ENCODE measurements around the gene P2RX3.
A peak's percentile ranks its signal among the peaks of the same experiment; 100 is the strongest.

Gene P2RX3

GRCh38 chr11:57321388-57322255 lies 16.5 kb upstream of the P2RX3 start:
- in situ Hi-C loops (cut with HindIII; ENCODE audit: low sequenced_read_pairs), result no loop called here
- H3K4me3 ChIP-seq (ENCODE audit: low read depth, low read length), result peak overlapping the region; percentile 84
- DNase-seq (ENCODE audit: low read depth, low spot score), result no peak
- TF ChIP-seq, protein P1, sequence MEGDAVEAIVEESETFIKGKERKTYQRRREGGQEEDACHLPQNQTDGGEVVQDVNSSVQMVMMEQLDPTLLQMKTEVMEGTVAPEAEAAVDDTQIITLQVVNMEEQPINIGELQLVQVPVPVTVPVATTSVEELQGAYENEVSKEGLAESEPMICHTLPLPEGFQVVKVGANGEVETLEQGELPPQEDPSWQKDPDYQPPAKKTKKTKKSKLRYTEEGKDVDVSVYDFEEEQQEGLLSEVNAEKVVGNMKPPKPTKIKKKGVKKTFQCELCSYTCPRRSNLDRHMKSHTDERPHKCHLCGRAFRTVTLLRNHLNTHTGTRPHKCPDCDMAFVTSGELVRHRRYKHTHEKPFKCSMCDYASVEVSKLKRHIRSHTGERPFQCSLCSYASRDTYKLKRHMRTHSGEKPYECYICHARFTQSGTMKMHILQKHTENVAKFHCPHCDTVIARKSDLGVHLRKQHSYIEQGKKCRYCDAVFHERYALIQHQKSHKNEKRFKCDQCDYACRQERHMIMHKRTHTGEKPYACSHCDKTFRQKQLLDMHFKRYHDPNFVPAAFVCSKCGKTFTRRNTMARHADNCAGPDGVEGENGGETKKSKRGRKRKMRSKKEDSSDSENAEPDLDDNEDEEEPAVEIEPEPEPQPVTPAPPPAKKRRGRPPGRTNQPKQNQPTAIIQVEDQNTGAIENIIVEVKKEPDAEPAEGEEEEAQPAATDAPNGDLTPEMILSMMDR (IDR thresholded peaks at IDR 0.05; ENCODE audit: low read depth, low read length), result no peak

DNA sequence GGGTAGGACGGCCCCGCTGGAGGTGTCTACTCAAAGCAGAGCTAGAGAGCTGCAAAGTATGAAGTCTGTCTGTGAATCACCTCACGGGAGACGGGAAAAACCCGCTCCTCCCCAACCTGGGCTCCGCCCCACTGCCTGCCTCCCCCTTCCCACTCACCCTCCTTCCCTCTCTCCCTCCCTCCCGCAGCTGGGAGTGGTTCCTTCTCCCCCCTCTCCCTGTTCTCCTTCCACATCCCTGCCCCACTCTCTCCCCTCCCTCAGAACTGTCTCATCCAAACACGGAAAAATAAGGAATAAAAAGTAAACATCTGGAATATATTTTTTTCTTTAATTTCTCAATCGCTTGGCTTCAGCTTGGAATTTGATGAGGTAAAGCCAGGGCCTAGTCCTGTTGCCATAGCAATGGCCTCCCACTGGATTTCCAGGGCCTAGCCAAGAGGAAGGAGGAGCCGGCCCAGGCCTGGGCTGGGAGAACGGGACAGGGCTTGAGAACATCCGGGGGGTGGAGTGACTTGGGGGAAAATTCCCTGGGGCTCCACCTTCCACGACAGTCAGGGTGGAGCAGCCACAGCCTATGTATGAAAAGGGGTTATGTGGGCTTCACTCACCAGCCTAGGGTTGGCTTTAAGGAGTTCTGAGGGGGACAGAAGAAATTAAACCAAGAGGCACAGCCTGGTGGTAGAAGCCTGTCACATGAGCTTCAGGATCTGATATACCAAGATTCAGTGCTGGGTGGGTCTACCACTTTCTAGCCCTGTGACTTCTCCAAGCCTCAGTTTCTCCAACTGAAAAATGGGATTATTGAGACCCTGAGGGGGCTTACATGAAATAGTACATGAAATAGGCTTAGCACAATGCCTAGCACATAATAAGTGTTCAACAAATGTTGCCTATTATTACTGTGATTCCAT lies 15.6 kb upstream of the P2RX3 start:
- H3K4me3 ChIP-seq (ENCODE audit: low read depth, low read length), result peak overlapping the region; percentile 84
- in situ Hi-C loops (cut with HindIII; ENCODE audit: low sequenced_read_pairs), result no loop called here
- peak; percentile 97 for DNase-seq (ENCODE audit: low read depth, low spot score)
- TF ChIP-seq, protein P1 (IDR thresholded peaks at IDR 0.05; ENCODE audit: low read depth, low read length), result peak; percentile 11

DNA sequence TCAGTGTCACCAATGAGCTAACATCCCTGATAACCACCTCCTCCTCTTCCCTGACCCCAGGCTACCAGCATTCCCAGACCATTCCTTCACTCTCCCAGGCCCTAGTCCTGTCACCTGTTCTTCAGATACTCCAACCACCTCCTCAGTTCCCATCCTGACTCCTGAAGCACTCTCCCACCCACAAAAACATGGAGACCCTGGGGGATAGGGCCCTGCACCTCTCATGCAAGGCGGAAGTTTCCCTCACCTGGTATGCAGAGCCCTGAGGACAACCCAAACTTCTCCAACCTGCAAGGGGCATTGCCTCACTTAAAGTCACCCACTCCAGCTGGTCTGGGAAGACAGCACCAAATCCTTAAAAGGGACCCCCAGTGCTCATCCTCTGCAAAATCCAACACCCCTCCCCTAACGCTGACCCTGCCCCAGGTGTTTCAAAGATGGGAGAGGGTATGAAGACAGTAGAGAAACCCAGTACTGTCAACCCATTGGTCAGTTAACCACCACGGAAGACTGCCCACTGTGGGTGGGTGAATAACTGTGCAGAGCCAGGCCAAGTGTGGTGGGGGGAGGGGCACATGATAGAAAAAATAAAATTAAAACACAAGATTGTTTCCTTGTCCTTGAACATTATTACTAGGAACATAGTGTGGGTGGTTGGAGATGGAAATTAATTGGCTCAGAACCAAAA lies 14.8 kb upstream of the P2RX3 start:
- TF ChIP-seq, protein P1 (IDR thresholded peaks at IDR 0.05; ENCODE audit: low read depth, low read length), result peak; percentile 23
- in situ Hi-C loops (cut with HindIII; ENCODE audit: low sequenced_read_pairs), result no loop called here
- H3K4me3 ChIP-seq (ENCODE audit: low read depth, low read length), result peak overlapping the region; percentile 84
- DNase-seq (ENCODE audit: low read depth, low spot score), result peak; percentile 29

DNA sequence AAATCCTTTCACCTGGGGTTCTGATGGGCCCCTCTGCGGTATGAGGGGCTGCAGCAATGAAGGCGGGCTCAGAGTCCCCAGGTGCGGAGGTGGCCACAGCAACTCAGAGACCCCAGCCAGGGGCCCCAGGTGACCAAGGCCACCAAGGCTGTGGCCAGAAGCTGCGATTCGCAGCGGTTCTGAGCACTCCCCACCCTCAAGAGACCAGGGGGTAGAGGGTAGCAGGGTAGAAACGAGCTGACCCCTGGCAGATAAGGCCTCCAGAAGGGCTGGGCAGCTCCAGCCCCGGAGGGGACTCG lies 14.3 kb upstream of the P2RX3 start:
- peak overlapping the region; percentile 84 for H3K4me3 ChIP-seq (ENCODE audit: low read depth, low read length)
- TF ChIP-seq, protein P1 (IDR thresholded peaks at IDR 0.05; ENCODE audit: low read depth, low read length), result no peak
- no peak for DNase-seq (ENCODE audit: low read depth, low spot score)
- in situ Hi-C loops (cut with HindIII; ENCODE audit: low sequenced_read_pairs), result no loop called here

- H3K4me3 ChIP-seq (ENCODE audit: low read depth, low read length), result peak overlapping the region; percentile 84
- peak; percentile 56 for DNase-seq (ENCODE audit: low read depth, low spot score)
- in situ Hi-C loops (cut with HindIII; ENCODE audit: low sequenced_read_pairs), result no loop called here
- TF ChIP-seq, protein P1 (IDR thresholded peaks at IDR 0.05; ENCODE audit: low read depth, low read length), result no peak
Measured at GRCh38 chr11:57324154-57324885, 13.8 kb upstream of the P2RX3 start.
